ENCODE results near the gene BAZ1B.

DNA sequence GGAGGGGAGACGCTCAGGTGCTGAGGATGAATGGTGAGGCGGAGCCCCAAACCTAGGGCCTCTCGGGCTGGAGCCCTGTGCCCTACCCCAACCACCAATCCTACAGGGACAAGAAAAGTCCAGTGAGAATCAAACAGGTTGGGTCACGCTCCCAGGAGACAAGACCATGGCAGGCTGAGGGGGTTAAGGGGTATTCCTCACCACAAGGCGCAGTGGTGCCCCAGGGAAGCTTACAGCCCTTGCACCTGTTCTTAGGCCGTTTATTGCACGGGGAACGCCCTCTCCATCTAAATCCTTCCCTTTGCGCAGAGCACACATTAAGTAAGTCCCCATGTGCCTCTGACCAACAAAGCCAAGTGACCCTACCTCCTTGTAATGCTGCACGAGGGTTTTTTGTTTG is 85.0 kb downstream of the BAZ1B start:
- TF ChIP-seq, protein P1, sequence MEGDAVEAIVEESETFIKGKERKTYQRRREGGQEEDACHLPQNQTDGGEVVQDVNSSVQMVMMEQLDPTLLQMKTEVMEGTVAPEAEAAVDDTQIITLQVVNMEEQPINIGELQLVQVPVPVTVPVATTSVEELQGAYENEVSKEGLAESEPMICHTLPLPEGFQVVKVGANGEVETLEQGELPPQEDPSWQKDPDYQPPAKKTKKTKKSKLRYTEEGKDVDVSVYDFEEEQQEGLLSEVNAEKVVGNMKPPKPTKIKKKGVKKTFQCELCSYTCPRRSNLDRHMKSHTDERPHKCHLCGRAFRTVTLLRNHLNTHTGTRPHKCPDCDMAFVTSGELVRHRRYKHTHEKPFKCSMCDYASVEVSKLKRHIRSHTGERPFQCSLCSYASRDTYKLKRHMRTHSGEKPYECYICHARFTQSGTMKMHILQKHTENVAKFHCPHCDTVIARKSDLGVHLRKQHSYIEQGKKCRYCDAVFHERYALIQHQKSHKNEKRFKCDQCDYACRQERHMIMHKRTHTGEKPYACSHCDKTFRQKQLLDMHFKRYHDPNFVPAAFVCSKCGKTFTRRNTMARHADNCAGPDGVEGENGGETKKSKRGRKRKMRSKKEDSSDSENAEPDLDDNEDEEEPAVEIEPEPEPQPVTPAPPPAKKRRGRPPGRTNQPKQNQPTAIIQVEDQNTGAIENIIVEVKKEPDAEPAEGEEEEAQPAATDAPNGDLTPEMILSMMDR (IDR thresholded peaks at IDR 0.05) = no peak
- TF ChIP-seq POLR2A (IDR thresholded peaks at IDR 0.05) = no peak

Measured in body of pancreas (tissue), 4 donors.